Measurements from ENCODE around the gene MMP10.

MMP10 gene

DNA sequence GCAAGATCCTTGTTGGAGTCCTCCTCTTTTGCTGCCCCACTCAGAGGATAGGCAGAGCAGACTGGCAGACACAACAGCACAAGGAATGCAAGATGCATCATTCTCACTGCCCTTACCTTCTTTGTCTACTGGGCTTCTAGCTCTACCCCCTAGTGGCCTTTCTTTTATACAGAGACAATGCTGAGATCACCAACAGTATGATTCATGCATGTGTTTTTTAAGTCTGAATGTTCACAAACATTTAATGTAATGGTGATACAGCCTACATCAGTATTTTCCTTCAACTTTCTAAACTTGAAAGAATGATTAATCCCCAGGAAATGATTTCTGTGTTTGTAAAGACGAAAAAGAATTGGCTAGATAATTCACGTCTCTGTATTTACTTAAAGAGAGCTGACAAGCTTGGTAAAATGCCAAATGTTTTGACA lies at the start of gene MMP10:
Gene MMP10, minus strand, starts transcription at position 138 of the 428 bp plus-strand sequence. Its CDS starts 37 bp downstream, at position 101.
- no peak for DNase-seq

DNA sequence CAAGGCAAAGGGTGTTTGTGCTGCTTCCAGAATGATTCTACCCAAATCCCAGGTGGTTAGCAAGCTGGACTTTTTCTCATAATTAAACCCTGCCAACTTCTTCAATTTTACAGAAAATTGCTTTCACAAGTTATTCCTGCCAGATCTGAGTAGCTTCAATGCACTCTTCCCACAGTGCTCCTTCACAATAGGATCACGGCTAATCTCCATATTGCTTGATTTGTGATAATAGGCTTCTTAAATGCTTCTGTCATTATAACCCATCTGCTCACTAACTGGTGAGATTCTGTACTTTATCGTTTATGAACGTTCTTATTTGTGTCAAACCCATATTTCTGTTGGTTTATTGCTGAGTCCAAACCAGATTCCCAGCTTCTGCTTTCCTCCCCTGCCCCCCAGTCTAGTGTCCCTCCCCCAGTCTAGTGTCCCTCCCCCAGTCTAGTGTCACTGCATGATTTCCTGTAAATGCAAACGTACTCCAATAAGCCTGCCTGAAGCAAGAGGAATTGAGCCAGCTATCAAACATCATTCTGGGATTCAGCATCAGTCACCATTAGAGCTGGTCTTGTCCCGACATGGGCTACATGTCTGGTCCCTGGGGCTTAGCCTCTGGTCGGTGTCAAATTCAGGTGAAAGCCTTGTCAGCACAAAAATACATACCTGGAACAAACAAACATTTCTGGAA lies 49.0 kb upstream of the MMP10 start:
- DNase-seq: no peak

DNA sequence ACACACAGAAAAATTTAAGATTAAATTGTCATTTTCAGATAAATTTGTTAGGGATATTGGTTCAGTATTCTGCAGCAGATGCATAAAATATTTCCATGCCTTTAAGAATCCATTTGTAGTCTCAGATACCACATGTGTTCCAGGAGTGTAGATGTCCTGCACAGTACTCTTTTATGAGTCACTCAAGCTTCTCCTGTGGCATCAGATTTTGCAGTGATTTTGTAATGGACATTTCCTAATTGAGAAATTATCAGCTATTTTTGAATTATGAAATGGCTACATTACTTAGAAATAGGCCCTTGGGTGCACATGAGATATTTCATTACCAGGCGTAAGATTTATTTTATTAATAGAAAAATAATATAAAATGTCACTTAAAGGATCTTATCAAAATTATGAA lies 44.1 kb upstream of the MMP10 start:
- no peak for DNase-seq

DNA sequence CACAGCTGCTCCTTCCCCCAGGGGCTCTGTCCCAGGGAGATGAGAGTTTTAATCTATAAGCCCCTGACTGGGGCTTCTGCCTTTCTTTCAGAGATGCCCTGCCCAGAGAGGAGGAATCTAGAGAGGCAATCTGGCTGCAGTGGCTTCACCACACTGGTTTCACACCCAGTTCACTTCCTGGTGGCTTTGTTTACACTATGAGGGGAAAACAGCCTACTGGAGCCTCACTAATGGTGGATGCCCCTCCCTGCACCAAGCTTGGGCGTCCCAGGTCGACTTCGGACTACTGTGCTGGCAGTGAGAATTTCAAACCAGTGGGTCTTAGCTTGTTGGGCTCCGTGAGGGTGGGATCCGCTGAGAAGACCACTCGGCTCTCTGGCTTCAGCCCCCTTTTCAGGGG lies 39.1 kb upstream of the MMP10 start:
- DNase-seq: no peak

DNA sequence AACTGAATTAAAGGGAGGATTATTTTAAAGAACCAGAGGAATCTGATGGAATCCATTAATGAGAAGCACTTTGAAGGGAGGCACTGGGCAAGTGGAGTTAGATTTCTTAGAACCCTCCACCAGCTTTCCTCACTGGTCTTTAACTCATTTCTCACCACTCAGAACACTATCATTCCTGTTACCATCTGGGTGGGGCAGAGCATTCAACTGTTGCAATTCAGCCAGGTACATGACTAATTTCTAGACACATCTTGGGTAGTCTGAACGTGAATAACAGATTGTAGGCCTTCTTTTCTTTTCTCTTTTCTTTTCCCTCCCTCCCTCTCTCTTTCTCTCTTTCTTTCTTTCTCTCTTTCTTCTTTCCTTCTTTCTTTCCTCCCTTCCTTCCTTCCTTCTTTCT lies 33.1 kb upstream of the MMP10 start:
- no peak for DNase-seq

DNA sequence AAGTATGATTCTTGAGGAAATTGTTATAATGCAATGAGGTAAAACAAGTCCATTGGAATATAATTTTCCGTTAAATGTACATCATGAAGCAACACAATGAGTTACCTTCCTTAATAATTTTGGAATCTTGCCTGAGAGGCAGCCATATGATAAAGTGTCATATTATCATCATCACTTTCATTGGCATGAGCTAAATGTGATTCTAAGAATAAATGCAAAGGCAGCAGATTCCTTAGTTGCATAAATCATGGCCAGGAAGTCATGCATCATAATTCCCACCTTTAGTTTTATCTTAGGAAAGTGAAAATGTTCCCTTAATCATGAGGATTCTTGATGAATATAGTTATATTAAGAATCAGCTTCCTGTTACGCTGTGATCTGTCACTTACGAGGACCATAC lies 31.8 kb upstream of the MMP10 start:
- no peak for DNase-seq

DNA sequence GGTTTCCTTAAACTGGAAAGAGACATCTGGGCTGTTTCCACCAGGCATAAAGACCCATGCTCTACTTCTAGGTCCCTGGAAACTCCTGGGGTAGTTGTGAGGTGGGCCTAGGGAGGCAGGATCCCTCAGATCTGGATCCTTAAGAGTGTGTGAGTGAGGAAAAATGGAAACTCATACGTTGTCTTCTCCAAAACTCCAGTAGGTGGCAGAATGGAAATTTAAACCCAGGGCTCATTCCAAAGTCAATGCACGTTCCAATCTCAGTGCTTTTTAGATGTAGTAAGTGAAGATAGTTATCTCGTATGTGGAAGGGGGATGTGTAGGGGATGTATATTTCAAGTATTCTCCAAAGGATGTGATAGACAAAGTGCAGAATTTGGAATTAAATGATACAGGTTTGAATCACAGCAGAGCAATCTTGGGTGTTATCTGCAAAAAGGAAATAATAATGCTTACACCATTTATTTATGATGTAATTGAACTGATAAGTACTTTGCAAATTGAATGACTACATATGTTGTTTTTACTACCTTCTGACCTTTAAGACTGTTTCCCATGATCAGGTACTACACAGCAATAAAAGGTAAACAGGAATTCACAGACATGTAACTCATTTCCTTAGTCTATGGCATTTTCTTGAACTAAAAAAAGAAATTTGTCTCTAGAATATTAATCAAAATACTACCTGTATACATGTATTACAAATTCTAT lies 30.7 kb upstream of the MMP10 start:
- DNase-seq: no peak

DNA sequence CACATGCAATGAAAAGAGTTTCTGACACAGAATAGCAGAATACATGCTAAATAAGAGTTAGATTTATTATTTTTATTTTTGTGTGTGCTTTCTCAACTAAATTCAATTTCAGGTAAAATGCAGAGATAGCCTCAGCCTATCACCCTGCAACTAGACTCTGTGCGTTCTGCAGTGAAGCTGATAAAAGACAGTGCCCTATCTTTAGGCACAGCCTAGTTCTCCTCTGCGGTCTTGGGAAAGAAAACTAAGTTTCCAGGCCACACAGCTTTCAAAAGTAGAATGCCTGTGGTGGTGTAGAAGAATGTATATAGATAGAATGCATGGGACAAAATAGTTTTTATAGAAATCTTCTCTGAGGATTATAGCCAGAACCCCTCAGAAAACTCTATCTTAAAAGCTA lies 29.5 kb upstream of the MMP10 start:
- DNase-seq: no peak

DNA sequence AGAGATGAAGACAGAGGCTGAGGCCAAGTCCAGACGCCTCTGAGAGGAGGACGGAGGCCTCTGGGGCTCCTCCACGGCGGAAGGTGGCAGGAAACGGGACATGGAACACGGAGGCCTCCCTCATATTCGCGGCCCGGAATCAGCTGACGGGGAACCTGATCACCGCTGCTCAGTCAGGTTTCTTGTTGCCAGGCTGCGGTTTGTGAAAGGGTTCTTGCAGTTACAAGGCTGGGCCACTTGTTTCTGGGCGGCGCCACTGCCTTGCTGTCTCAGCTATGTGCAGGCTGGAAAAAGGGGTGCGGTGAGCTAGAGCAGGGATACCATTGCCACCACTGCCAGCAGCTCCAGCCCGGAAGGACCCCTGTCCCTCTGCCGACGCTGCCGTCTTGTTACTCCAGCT lies 27.5 kb upstream of the MMP10 start:
- no peak for DNase-seq

DNA sequence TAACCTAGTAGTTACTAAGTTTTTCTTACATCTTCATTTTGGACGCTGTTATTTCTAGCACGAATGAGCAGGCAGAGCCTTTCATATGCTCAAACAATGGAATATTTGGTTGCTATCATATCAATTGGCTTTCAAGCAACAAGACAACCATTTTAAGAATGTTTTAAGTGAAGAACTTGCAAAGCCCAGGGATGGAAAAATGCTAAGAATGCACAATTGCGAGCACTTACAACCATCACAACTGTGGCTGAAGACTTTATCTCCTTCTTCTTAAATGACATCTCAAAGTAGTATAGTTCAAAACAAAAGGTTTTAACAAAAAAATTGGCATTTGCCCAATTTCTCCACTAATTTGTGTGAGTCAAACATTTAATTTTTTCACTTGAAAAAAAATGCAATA lies 25.9 kb upstream of the MMP10 start:
- DNase-seq: no peak

DNA sequence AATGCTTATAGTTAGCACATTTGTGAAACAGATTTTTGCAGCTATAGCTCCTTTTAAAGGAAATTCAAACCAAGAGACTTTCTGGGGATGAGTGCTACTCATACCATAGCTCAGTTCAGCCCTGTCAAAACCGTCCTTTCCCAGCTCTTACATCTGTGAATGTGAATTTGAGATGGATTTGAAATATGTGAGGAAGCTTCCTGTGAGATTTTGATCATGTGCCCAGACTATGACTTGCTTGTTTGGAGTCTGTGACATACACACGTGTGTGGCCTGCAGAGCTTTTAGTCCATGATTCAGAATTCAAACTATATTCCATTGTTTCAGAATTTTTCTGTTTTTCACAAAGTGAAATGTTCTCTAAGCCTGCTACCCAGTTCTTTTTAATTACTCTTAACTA lies 21.9 kb upstream of the MMP10 start:
- DNase-seq: no peak

DNA sequence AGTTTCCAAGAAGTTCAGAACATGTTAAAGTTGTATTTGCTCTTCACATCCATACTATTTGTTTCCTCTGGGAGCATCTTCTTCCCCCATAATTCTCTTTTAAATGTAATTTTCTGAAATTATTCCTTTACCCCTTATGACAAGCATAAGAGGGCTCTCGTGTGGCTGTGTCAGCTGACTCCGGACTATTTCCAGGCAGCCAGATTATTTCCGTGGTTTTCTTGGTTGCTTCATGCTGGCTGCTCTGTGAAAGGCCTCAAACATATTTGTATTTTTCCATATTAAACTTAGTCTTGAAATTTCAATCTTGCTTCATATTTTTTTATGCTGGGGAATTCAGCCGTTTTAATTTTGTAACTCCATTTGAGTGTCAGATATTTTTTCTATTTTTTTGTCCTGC lies 20.3 kb upstream of the MMP10 start:
- no peak for DNase-seq

DNA sequence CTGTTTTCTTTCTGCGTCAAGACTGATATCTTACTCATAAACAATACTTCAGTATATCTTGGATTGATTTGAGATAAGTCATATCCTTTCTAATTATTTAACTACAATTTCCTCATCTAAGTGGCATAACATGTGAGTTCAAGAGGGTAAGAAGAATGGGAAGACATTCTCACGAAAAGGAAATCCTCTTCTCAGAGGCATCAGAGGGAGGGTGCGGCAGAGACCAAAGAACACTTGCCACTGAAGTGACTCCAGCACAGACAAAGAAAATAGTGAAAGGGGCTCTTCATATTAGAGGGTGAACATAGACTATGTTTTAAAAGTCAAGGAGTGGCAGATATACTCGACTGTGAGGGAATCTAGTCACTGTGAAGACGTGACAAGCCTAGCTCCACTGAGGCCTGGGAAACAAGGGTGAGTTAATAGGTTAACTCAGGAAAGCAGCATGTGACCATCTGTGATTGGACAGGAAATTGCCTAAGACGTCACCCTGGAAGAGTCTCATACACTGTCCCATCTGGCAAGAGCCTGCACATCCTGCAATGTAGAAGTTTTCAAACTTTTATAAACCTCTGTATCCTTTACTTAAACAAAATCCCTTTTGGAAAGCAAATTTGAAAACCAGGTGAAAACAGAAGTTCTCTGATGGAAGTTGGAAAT lies 19.4 kb upstream of the MMP10 start:
- DNase-seq: no peak

DNA sequence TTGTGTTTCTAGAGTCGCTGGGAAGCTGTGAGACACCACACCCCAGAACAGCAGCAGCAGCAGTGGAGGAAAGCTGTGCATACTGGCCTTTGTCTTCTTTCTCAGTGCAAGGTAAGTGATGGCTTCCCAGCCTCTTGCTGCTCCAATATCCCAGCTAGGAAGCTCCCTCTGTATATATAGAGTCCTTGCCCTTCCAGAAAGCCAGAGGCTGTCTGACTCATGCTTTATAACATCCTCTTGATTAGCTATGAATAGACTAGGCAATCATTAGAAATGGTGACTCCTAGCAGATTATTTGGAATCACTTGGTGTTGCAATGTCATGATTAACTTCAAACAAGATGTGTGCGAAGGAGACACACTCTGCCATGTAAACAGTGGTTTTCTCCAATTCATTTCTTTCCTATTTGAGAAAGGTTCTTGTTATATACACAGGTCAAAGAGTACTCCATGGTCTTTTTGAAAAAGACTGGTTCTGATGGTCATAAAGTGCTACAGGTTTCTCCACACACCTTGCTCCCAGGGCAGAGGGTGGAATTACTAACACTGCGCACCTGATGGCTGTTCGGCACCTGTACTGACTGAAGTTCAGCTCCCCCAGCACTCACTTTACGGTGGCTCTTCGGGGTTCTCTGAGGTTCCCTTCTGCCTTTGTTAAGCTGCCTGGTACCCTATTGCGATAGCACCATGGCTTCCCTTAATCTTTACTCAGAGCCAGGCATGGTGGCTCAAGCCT lies 17.8 kb upstream of the MMP10 start, which contains the start of gene MMP1:
Gene MMP1, minus strand, starts transcription at position 149 of the 735 bp plus-strand sequence. Its CDS starts 68 bp downstream, at position 81.
- DNase-seq: no peak

DNA sequence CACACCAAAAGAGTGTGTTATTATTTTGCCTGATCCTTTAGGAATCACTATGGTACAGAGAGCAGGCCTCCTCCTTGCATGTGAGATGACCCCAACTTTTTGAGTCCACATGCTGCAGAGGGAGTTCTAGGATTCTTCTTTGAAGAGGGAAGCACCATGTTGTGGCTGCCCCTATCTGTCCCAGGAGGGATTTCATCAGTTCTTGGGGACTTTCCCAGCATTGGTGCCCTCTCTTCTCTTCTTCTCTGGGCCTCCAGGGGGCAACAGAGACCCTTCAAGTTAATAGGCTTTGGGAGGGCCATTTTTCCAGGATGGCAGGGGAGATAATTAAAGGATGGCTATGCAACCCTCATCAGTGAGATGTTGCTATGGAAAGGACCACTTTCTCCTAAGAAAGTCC lies 14.0 kb upstream of the MMP10 start:
- DNase-seq: no peak

DNA sequence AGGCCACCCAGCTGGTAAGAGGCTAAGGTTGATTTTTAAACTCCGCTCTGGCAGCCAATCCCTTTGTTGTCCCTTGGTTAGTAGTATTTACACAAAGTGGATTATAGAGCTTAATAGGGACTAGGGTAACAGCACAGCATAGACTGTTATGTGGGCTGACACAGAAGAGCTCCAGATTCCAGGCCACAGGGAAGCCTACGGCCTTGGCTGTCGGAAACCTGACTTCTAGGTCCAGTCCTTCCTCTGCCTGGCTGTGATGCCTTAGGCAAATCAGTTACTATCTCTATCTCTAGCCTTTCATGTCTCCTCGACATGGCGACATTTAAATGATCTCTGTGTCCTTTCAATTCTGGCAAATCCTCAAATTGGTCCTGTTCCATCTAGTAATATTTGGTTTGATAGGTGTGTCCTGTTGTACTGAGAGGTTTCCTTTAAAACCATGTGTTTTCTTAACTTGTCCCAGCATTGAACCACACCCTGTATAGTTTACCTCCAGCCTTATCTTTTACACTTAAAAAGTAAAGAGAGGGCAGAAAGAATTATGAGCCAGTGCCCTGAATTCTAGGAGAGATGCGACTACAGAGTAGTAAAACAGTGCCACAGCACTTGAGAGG lies 13.4 kb upstream of the MMP10 start:
- no peak for DNase-seq

DNA sequence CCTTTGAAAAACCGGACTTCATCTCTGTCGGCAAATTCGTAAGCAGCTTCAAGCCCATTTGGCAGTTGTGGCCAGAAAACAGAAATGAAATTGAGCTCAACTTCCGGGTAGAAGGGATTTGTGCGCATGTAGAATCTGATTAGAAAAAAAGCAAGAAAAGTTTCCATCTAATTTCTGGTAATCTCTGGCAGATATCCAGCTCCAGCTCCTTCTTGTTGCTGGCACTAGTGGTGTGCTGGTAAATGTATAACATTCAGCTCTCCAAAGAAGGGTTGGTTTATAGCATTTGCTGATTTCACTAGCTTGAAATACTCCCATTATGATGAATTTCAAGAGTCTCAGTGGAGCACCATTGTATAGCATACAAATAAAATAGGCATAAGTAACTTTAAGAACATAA lies 12.2 kb upstream of the MMP10 start:
- no peak for DNase-seq

DNA sequence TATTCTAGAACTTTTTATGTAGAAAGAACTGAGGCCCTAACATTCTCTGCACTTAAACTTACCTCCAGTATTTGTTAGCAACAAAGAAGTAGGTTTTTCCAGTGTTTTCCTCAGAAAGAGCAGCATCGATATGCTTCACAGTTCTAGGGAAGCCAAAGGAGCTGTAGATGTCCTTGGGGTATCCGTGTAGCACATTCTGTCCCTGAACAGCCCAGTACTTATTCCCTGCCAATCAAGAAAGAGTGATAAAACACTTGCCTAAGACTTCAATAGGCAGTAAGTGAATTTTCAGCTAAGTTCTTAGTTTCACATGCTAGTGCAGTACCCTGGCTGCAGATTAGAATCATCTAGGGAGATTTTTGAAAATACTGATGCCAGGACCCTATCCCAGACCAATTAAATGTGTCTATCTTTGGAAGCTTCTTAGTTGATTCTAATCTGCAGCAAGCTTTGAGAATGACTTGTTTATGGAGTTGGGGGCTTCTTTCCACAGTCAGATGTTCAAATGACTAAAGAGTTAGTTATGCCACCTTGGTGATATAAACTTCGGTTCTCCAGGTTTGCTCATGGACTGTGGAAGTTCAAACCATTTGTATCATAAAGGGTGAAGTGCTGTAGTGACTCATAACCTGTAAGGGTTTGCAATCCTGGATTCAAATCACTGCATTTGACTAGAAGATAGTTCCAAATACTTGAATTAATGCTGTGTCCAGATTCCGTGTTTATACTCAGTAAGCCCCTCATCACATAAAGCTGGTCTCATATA lies 11.0 kb upstream of the MMP10 start:
- no peak for DNase-seq

DNA sequence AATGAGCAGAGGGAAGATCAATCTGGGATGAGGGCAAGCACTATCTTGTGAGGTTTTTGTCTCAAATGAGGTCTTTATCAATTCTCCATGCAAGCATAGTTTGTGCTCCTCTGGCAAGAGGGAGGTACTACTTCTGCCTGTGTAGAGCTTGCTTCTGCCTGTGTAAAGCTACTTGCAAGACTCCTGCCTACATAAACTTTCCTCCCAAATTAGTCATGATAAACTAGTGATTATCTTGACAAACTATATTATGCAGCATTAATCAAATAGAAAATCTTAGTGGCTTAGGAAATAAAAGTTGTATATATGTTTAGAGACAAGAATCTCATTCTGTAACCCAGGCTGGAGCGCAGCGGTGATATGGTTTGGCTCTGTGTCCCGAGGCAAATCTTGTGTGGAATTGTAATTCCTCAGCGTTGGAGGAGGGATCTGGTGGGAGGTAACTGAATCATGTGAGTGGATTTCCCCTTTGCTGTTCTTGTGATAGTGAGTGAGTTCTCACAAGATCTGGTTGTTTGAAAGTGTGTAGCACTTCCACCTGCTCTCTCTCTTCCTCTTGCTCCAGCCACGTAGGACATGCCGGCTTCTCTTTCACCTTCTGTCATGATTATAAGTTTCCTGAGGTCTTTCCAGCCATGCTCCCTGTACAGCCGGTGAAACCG lies 8.0 kb upstream of the MMP10 start:
- no peak for DNase-seq

DNA sequence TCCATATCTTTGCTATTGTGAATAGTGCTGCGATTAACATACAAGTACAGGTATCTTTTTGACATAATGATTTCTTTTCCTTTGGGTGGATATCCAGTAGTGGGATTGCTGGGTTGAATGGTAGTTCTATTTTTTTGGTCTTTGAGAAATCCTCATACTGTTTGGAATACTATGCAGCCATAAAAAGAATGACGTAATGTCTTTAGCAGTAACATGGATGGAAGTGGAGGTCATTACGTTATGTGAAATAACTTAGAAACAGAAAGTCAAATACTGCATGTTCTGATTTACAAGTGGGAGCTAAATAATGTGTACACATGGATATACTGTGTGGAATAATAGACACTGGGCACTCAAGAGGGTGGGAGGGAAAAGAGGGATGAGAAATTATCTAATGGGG lies 4.0 kb upstream of the MMP10 start:
- DNase-seq: no peak

DNA sequence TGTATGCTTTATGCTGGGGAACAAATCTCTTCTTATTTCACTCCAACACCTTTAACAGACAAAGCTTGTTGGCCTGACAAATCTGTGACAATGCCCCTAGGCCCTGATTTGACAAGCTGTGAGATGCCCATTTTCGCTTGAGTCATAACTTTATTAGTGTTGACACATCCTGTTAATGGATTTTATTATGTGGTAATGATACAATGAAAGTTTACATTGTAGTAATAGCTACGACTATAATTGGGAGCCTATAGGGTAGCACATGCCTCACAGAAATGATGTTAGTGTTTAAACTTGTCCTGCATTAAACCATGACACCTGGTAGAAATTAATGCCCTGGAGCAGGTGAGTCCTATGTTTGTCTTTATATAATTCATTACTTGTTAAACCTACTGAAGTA lies 3.3 kb upstream of the MMP10 start:
- DNase-seq: no peak

DNA sequence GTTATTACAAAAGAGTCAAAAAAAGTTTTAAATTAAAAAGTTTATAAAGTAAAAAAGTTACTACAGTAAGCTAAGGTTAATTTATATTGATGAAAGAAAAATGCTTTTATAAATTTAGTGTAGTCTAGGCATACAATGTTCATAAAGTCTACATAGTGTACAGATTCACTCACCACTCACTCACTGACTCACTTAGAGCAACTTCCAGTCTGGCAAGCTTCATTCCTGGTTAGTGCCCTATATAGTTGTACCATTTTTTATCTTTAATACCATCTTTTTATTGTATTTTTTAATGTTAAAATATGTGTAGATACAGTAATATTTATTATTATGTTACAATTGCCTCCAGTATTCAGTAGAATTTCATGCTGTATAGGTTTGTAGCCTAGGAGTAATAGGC lies 2.6 kb upstream of the MMP10 start:
- DNase-seq: no peak

Data from activated gamma-delta T cell treated with Interleukin-2 at 50 U/mL for 16 hours (primary cell).